Stimulated activated naive B cell treated with anti-CD40 and anti-IgM and Interleukin-4, amounts not matched to agents 10 μg/mL and 1 μg/mL and 100 μg/mL, for 72 hours (primary cell): ENCODE data around the gene SRPRB.

ENCODE experiments used
- ATAC-seq, 2 donors: fragments of 150-1000 bp; cut with Tn5 transposase; replicated peaks; 2 replicates each; pipeline ENCODE4 v1.10.0; 2021; ENCODE audit warnings: moderate library complexity in 1 of 2
- DNase-seq: peaks from one replicate; pipeline ENCODE4 v3.0.0; 2021
- H3K27ac Mint-ChIP-seq: one replicate; pipeline ENCODE4 v1.8.0; 2022; ENCODE audit warnings: mild to moderate bottlenecking, mixed read lengths
- H3K27me3 Mint-ChIP-seq, 2 donors: one replicate each; pipeline ENCODE4 v1.8.0; 2022; ENCODE audit warnings: mixed read lengths in 2 of 2
- H3K36me3 Mint-ChIP-seq, 2 donors: one replicate each; pipeline ENCODE4 v1.8.0; 2022; ENCODE audit warnings: mixed read lengths in 2 of 2, mild to moderate bottlenecking in 1 of 2
- H3K4me1 Mint-ChIP-seq, 2 donors: one replicate each; pipeline ENCODE4 v1.8.0; 2022; ENCODE audit warnings: mixed read lengths in 2 of 2, mild to moderate bottlenecking in 1 of 2
- H3K4me3 Mint-ChIP-seq, 2 donors: one replicate each; pipeline ENCODE4 v1.8.0; 2022; ENCODE audit warnings: mild to moderate bottlenecking in 2 of 2, mixed read lengths in 2 of 2, moderate library complexity in 1 of 2
- H3K9me3 Mint-ChIP-seq, 2 donors: one replicate each; pipeline ENCODE4 v1.8.0; 2022; ENCODE audit warnings: mixed read lengths in 2 of 2, mild to moderate bottlenecking in 1 of 2

The SRPRB gene

DNA sequence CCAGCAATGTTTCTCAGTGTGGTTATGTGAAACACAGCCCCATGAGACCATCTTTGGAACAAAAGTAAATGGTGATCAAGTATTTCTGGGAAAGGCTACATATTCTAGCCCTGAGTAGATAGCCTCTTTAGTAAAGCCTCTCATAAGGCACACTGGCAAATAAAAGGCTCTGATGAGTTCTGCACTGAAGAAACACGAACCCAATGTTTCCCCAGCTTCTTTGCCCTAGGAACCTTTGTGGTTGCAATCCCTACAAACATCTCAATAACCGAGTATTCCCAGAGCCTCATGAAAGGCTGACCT is 48.3 kb downstream of the SRPRB start:
- no peak overlapping the region for H3K4me3 Mint-ChIP-seq
- no peaks in the 10 kb centered on the region for H3K36me3 Mint-ChIP-seq
- DNase-seq: no peak
- ATAC-seq: no peak
- H3K4me1 Mint-ChIP-seq: peaks cover 12 to 46% of the 10 kb centered on the region in 2 donors
- no peaks in the 10 kb centered on the region for H3K9me3 Mint-ChIP-seq
- H3K27me3 Mint-ChIP-seq: no peaks in the 10 kb centered on the region
- no peak overlapping the region for H3K27ac Mint-ChIP-seq

DNA sequence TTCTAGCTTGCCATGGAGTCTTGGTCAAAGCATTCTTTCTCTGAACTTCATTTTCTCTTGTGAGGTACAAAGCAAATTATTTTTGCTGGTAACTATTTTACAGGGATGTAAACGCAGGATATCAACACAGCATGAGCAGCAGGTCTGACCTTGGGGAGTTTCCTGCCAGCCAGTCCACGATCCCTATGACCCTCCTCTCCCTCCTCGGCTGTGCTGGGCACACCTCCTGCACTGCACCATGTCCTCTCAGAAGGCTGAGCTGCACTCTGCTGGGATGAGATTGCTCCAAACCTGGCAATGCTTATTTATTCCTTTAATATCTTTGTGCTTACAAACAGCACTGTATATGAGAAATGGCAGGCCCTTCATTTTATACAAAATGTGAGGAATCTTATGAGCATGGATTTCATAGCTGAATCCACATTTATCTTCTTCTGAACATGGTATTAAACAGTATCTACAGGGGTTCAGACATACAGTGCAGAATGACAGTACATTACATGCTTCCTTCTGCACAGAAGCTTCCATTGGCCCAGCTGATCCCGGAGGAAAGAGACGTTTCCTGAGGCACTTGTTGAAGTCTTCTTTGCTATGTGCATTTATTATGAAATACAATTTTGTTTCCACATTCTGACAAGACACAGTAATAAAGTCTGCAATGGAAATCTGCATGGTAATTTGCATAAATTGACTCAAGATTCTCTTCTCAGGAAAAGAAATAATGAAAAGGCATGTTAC is 48.8 kb downstream of the SRPRB start:
- Mint-ChIP-seq H3K36me3 (no peaks in the 10 kb centered on the region), H3K4me1 (peaks cover 12 to 40% of the 10 kb centered on the region in 2 donors), H3K4me3 (no peak overlapping the region), H3K27me3 (no peaks in the 10 kb centered on the region), H3K9me3 (no peaks in the 10 kb centered on the region), H3K27ac (no peak overlapping the region)
- ATAC-seq: no peak
- DNase-seq: no peak

DNA sequence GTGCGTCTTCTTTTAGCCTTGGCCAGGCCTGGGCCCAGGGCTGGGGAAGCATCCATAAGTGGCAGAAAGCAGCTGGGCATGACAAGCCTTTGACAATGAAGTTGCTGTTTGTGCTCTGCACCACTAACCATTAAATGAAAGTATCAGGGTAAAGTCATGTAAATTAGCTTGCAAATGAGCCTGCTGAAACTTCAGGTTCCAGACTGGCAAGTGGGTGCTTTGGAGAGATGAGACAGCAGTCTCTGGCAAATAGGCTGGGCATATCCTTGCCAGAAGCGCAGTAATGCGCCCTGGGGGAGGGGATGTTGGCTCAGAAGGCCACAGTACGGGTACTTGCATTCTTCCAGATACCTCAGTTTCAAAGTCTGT is 49.4 kb downstream of the SRPRB start:
- DNase-seq (no peak), ATAC-seq (peak; percentile 10 to 33)
- peaks cover 12 to 35% of the 10 kb centered on the region in 2 donors for H3K4me1 Mint-ChIP-seq
- H3K27ac Mint-ChIP-seq: no peak overlapping the region
- no peaks in the 10 kb centered on the region for H3K9me3 Mint-ChIP-seq
- H3K27me3 Mint-ChIP-seq: no peaks in the 10 kb centered on the region
- no peaks in the 10 kb centered on the region for H3K36me3 Mint-ChIP-seq
- H3K4me3 Mint-ChIP-seq: no peak overlapping the region

DNA sequence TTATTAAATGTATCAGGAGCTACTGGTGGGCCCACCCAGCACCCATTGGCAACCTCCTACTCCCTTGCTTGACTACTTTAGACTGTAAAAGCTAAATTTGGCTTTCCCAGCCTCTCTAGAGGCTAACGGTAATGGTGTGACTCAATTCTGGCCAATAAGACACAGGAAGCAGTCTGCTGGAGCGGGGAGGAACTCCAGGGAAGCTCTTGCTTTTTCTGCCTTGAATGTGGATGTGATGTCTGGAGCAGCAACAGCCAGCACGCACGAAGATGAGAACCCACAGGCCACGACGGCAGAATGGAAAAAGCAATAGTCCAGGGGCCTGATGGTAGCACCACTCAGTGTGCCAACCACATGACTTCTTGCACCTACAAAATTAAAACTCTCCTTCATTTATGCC is 50.2 kb downstream of the SRPRB start:
- H3K4me1 Mint-ChIP-seq: peaks cover 12 to 27% of the 10 kb centered on the region in 2 donors
- H3K27me3 Mint-ChIP-seq: no peaks in the 10 kb centered on the region
- H3K4me3 Mint-ChIP-seq: no peak overlapping the region
- H3K27ac Mint-ChIP-seq: no peak overlapping the region
- no peaks in the 10 kb centered on the region for H3K36me3 Mint-ChIP-seq
- ATAC-seq: no peak
- no peaks in the 10 kb centered on the region for H3K9me3 Mint-ChIP-seq
- no peak for DNase-seq

DNA sequence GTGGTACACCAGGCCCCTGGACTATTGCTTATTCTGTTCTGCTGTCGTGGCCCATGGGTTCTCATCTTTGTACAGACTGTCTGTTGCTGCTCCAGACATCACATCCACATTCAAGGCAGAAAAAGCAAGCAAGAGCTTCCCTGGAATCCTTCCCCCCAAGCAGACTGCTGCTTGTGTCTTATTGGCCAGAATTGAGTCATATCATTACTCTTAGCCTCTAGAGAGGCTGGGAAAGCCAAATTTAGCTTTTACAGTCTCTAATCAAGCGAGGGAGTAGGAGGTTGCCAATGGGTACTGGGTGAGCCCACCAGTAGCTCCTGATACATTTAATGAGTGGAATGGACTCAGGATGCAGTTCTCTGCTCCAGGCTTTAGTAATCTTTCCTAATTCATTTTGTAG is 50.7 kb downstream of the SRPRB start:
- no peaks in the 10 kb centered on the region for H3K36me3 Mint-ChIP-seq
- peaks cover 9 to 24% of the 10 kb centered on the region in 2 donors for H3K4me1 Mint-ChIP-seq
- ATAC-seq: no peak
- no peak for DNase-seq
- no peaks in the 10 kb centered on the region for H3K9me3 Mint-ChIP-seq
- H3K27me3 Mint-ChIP-seq: no peaks in the 10 kb centered on the region
- H3K4me3 Mint-ChIP-seq: no peak overlapping the region
- H3K27ac Mint-ChIP-seq: no peak overlapping the region

DNA sequence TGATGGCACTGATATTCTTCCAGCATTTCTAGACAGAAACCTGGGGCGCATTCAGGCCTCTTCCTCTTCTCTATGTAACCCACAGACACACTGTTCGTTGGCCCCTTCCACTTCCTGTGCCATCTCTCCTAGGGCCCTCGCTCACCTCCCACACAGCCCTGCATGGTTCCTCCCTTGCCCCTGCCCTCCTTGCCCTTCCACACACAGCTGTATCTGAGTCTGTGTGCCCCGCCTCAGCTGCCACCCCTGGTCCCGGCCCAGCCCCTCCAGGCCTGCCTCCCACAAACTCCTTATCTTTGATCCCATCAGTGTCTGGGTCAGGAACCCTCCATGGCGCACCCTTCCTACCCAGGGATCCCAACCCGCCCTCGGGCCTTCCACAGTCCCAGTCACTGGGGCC is 52.2 kb downstream of the SRPRB start:
- ATAC-seq (peak in 1 of 2 donors; percentile 57), DNase-seq (no peak)
- no peaks in the 10 kb centered on the region for H3K9me3 Mint-ChIP-seq
- H3K4me3 Mint-ChIP-seq: no peak overlapping the region
- H3K27me3 Mint-ChIP-seq: peaks cover 0 to 5% of the 10 kb centered on the region in 2 donors
- H3K36me3 Mint-ChIP-seq: no peaks in the 10 kb centered on the region
- no peak overlapping the region for H3K27ac Mint-ChIP-seq
- peaks cover 4 to 17% of the 10 kb centered on the region in 2 donors for H3K4me1 Mint-ChIP-seq

DNA sequence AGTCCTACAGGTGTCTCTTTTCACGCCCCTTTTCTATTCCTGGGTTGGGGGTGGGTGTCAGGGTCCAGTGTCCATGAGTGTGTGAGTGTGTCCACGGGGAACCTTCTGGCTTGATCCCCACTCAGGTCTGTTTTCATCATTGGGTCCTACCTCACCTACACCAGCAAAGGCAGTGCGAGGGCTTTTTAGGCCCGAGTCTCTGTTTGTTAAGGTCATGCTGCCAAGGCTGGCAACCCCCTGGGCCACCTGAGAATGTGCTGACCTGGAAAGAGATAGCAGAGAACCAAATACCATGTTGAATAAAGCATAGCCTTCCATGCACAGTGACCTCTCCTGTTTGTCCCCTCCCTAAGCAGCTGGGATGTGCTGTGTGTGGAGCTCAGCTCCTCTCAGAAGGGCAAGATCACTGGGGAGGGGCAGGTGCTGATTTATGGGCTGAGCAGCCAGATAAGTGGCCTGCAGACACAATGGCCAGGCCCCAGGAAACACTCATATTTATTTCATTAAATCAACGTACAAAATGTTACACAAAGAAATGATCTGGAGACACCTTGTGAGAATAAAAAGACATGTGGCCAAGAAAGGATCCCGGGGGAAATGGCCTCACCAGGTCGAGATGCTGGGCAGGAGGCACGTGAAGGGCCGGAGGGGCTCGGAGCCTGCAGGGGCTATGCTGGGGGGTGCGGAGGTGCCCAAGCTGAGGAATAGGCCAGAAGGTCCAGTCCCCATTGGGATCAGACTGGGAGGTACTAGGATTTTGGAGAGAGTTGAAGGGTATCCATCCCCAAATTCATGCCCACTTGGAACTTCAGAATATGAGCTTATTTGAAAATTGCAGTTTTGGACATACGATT is 54.0 kb downstream of the SRPRB start:
- Mint-ChIP-seq H3K27me3 (peaks cover 0 to 5% of the 10 kb centered on the region in 2 donors), H3K27ac (no peak overlapping the region), H3K4me1 (peaks cover 4 to 16% of the 10 kb centered on the region in 2 donors), H3K36me3 (no peaks in the 10 kb centered on the region), H3K4me3 (no peak overlapping the region), H3K9me3 (no peaks in the 10 kb centered on the region)
- DNase-seq (no peak), ATAC-seq (no peak)

DNA sequence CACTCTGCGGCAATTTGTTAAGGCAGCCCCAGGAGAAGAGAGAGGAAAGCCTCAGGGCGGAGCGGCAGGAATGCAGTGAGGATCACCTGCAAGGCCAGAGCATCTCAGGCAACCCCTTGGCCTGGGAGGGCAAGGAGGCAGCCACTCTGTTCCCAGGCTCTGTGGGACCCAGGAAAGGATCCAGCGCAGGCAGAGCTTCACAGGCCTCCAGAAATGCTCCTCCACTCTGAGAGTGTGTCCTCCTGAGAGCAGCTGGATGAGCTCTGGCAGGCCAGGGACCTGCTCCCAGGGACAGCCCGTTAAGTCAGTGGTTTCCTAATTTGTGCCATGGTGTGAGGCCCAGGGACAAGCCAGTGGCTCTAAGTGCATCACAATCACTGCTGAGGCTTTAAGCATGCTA is 54.9 kb downstream of the SRPRB start:
- Mint-ChIP-seq H3K36me3 (no peaks in the 10 kb centered on the region), H3K4me3 (no peak overlapping the region), H3K27ac (no peak overlapping the region), H3K27me3 (peaks cover 0 to 5% of the 10 kb centered on the region in 2 donors), H3K9me3 (no peaks in the 10 kb centered on the region), H3K4me1 (peaks cover 2 to 17% of the 10 kb centered on the region in 2 donors)
- DNase-seq (no peak), ATAC-seq (no peak)

DNA sequence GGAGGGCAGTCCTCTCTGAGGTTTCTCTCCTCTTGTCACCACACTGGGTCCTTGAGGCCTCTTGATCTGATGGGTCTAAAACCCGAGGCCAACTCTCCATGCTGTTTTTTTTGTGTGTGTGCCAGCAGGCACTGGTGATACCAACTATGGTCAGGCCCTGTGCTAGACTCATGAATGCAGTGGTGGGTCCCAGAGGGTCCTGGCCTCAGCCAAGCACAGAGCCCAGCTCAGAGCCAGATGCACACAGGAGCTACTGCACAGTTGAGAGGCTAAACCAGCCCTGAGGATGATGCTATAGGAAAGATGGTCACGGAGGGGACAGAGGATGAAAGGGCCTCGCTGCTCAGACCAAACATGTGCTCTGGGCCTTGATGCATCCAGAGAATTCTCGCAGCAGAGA is 56.5 kb downstream of the SRPRB start:
- Mint-ChIP-seq H3K27ac (no peak overlapping the region), H3K27me3 (peaks cover 4 to 5% of the 10 kb centered on the region in 2 donors), H3K9me3 (no peaks in the 10 kb centered on the region), H3K36me3 (no peaks in the 10 kb centered on the region), H3K4me3 (no peak overlapping the region), H3K4me1 (peaks cover 0 to 17% of the 10 kb centered on the region in 2 donors)
- ATAC-seq: no peak
- DNase-seq: no peak

DNA sequence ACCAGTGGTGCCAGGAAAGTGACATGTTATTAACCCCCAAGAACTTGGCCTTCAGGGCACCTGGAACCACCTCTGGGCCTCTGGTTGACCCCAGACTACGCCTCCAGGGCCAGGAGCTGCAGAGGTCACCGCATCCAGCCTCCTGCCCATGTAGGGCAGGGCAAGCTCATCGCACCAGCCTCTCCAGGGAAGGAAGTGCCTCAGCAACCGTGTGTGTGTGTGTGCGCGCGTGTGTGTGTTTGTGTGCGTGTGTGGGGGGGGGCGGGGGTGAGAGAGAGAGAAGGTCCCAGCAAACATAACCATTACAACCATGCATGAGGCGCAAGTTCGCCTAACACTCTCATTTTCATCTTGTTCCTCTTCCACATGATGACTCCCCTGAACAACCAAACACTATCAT is 58.3 kb downstream of the SRPRB start:
- ATAC-seq: no peak

DNA sequence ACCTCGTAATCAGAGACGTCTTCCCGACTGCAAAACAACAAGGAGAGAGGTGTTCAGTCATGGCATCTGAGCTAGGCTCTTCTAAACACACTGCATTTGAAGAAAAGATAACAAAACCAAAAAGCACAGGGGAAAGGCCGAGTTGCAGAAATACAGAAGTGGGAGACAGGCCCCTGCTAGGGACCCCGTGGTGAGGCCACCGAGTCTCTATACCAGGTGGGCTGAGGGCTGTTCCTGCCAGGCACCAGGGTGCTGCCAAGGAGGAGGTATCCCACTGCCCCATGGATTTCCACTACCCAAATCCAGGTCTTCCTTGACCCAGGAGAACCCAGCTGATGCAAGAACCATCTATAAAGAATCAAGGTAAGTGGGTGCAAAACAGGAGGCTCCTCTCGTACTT is 59.0 kb downstream of the SRPRB start:
- Mint-ChIP-seq H3K4me3 (no peak overlapping the region), H3K4me1 (peaks cover 0 to 10% of the 10 kb centered on the region in 2 donors), H3K27ac (no peak overlapping the region), H3K27me3 (peaks cover 13 to 20% of the 10 kb centered on the region in 2 donors), H3K9me3 (no peaks in the 10 kb centered on the region), H3K36me3 (no peaks in the 10 kb centered on the region)
- ATAC-seq (no peak), DNase-seq (no peak)

More for the DNA sequence above, 58.3 kb downstream of the SRPRB start:
- Mint-ChIP-seq H3K27me3 (peaks cover 10 to 16% of the 10 kb centered on the region in 2 donors), H3K4me3 (no peak overlapping the region), H3K36me3 (no peaks in the 10 kb centered on the region), H3K9me3 (no peaks in the 10 kb centered on the region), H3K4me1 (peaks cover 0 to 10% of the 10 kb centered on the region in 2 donors), H3K27ac (no peak overlapping the region)
- DNase-seq: no peak

DNA sequence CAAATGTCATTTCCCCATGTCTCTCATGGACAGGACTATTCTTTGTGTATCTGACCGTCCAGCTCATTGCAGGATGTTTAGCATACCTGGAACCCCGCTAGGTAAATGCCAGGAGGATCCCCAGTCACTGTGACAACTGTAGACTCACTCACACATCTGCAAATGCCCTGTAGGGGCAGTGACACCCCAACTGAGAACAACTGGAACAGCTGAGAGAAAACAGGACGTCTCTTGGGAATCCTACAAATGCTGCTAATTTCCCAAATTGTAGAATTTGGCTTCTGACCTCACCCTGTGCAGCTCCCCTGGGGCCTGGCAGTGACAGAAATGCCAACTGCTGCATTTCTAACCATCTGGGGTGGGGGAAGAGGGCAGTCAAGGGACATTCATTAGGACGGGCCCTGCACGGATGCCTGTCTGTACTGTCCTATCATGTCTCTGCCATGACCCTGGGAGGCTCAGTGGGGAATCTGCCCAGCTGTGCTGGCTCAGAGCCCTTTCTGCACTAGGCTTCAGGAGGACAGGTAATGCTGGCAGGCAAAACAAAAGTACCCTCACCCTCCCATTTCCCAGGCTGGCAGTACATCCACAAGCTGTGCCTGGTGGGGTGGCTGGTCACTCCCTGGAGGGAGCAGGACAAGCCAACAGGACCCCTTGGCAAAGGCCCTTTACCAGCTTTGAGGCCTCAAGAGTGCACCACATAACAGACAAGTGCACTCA is 59.7 kb downstream of the SRPRB start:
- no peak overlapping the region for H3K27ac Mint-ChIP-seq
- H3K4me1 Mint-ChIP-seq: peaks cover 0 to 10% of the 10 kb centered on the region in 2 donors
- H3K9me3 Mint-ChIP-seq: no peaks in the 10 kb centered on the region
- ATAC-seq (peak in 1 of 2 donors; percentile 27), DNase-seq (no peak)
- no peak overlapping the region for H3K4me3 Mint-ChIP-seq
- no peaks in the 10 kb centered on the region for H3K36me3 Mint-ChIP-seq
- peaks cover 13 to 25% of the 10 kb centered on the region in 2 donors for H3K27me3 Mint-ChIP-seq

DNA sequence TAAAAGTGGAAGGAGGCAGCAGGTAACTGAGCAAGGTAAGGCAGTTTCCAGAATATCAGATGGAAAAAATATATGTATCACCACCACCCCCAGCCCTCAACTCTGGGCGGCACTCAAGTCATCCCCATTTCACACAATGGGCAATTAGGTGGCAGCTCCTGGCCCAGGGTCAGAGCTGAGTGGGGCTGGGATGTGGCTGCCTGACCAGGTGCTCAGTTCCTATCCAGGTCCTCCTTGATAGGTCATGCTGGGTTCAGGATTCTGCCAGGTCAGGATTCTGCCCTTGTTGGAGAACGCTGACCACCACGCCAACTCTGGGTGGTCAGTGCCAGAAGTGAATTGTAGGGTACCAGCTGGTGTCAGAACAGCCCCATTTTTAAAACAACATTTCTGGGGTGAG is 60.5 kb downstream of the SRPRB start:
- no peak for ATAC-seq
- Mint-ChIP-seq H3K27ac (no peak overlapping the region), H3K27me3 (peaks cover 13 to 27% of the 10 kb centered on the region in 2 donors), H3K4me1 (peaks cover 0 to 10% of the 10 kb centered on the region in 2 donors), H3K9me3 (no peaks in the 10 kb centered on the region), H3K4me3 (no peak overlapping the region), H3K36me3 (no peaks in the 10 kb centered on the region)
- no peak for DNase-seq

DNA sequence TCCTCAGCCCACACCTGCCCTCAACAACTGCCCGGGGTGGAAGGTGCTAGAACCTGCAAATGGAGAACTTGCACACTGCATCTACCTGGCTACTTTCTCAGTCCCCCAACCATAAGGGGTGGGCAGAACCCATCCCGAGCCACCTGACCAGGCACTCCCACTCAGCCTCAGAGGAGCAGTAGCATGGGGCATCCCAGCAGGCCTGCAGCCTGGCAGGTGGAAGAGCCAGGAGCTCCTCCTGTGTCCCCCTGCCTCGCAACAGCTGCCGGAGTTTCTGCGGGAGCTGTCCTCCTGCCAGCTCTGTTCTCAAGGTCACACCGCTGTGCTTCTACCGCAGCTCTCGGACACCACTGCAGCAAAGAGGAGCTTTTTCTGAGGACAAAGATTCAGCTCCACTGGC is 62.6 kb downstream of the SRPRB start:
- H3K27ac Mint-ChIP-seq: no peak overlapping the region
- H3K27me3 Mint-ChIP-seq: peaks cover 14 to 27% of the 10 kb centered on the region in 2 donors
- no peak overlapping the region for H3K4me3 Mint-ChIP-seq
- no peaks in the 10 kb centered on the region for H3K36me3 Mint-ChIP-seq
- H3K9me3 Mint-ChIP-seq: no peaks in the 10 kb centered on the region
- DNase-seq (no peak), ATAC-seq (no peak)
- peaks cover 0 to 10% of the 10 kb centered on the region in 2 donors for H3K4me1 Mint-ChIP-seq
